ENCODE measurements around the gene MDK. TPM values are rescaled to one million over a fixed set of nuclear protein-coding genes. Genes with fewer than 3 reads are reported as not detected.

MDK gene
- total RNA-seq, 2 donors from 2014 or later, result 644 to 1,502 TPM

- H3K27ac Mint-ChIP-seq, result no peak overlapping the region
- Histone ChIP-seq H3K27ac (ENCODE audit: low read depth, low read length) (no peak overlapping the region), H3K4me3 (ENCODE audit: low read length) (no peak overlapping the region), H3K27me3 (ENCODE audit: control insufficient read depth, insufficient read depth, low read length, poor library complexity, severe bottlenecking) (no peaks in the 10 kb centered on the region), H3K9me3 (ENCODE audit: control insufficient read depth, low read length) (no peaks in the 10 kb centered on the region), H3K9ac (ENCODE audit: extremely low read depth, low read length, poor library complexity, severe bottlenecking) (no peak overlapping the region), H3K36me3 (ENCODE audit: control insufficient read depth, insufficient read depth, low read length) (peaks cover 20% of the 10 kb centered on the region), H3K4me1 (ENCODE audit: control insufficient read depth, insufficient read depth, low read length) (no peaks in the 10 kb centered on the region)
- no peak for TF ChIP-seq CTCF (conservative IDR thresholded peaks at IDR 0.05)
- no peaks in the 10 kb centered on the region for H3K9me3 Mint-ChIP-seq
- H3K4me1 Mint-ChIP-seq, result peaks cover 5% of the 10 kb centered on the region
- WGBS, 2 experiments (ENCODE audit: insufficient coverage in 1 of 2, insufficient read length in 1 of 2), result 93 to 97% methylated on average over 10 to 11 of the region's 11 CpGs
- no peaks in the 10 kb centered on the region for H3K27me3 Mint-ChIP-seq (ENCODE audit: insufficient read depth)
- H3K4me3 Mint-ChIP-seq, result no peak overlapping the region
- peaks cover 27% of the 10 kb centered on the region for H3K36me3 Mint-ChIP-seq (ENCODE audit: low read depth)
- no peak for DNase-seq
Observed at GRCh38 chr11:46377290-46377689, 4.2 kb upstream of the MDK start.

GRCh38 chr11:46377831-46378230, 3.6 kb upstream of the MDK start:
- Histone ChIP-seq H3K36me3 (ENCODE audit: control insufficient read depth, insufficient read depth, low read length) (peaks cover 21% of the 10 kb centered on the region), H3K9ac (ENCODE audit: extremely low read depth, low read length, poor library complexity, severe bottlenecking) (no peak overlapping the region), H3K27ac (ENCODE audit: low read depth, low read length) (no peak overlapping the region), H3K27me3 (ENCODE audit: control insufficient read depth, insufficient read depth, low read length, poor library complexity, severe bottlenecking) (no peaks in the 10 kb centered on the region), H3K4me3 (ENCODE audit: low read length) (no peak overlapping the region), H3K9me3 (ENCODE audit: control insufficient read depth, low read length) (no peaks in the 10 kb centered on the region), H3K4me1 (ENCODE audit: control insufficient read depth, insufficient read depth, low read length) (peaks cover under 1% of the 10 kb centered on the region)
- Mint-ChIP-seq H3K9me3 (no peaks in the 10 kb centered on the region), H3K36me3 (ENCODE audit: low read depth) (peaks cover 27% of the 10 kb centered on the region), H3K27me3 (ENCODE audit: insufficient read depth) (no peaks in the 10 kb centered on the region), H3K4me1 (peaks cover 5% of the 10 kb centered on the region), H3K4me3 (no peak overlapping the region), H3K27ac (no peak overlapping the region)
- 94 to 97% methylated on average over 4 to 5 of the region's 5 CpGs for whole genome bisulfite sequencing, 2 experiments (ENCODE audit: insufficient coverage in 1 of 2, insufficient read length in 1 of 2)
- no peak for DNase-seq
- no peak for TF ChIP-seq CTCF (conservative IDR thresholded peaks at IDR 0.05)

- no peak for TF ChIP-seq CTCF (conservative IDR thresholded peaks at IDR 0.05)
- Histone ChIP-seq H3K27me3 (ENCODE audit: control insufficient read depth, insufficient read depth, low read length, poor library complexity, severe bottlenecking) (no peaks in the 10 kb centered on the region), H3K9ac (ENCODE audit: extremely low read depth, low read length, poor library complexity, severe bottlenecking) (no peak overlapping the region), H3K36me3 (ENCODE audit: control insufficient read depth, insufficient read depth, low read length) (peaks cover 25% of the 10 kb centered on the region), H3K4me1 (ENCODE audit: control insufficient read depth, insufficient read depth, low read length) (peaks cover 3% of the 10 kb centered on the region), H3K9me3 (ENCODE audit: control insufficient read depth, low read length) (no peaks in the 10 kb centered on the region), H3K27ac (ENCODE audit: low read depth, low read length) (no peak overlapping the region), H3K4me3 (ENCODE audit: low read length) (no peak overlapping the region)
- no peak for DNase-seq
- peaks cover 29% of the 10 kb centered on the region for H3K36me3 Mint-ChIP-seq (ENCODE audit: low read depth)
- H3K27me3 Mint-ChIP-seq (ENCODE audit: insufficient read depth), result peaks cover 1% of the 10 kb centered on the region
- peaks cover 5% of the 10 kb centered on the region for H3K4me1 Mint-ChIP-seq
- 94 to 97% methylated on average over 9 to 10 of the region's 10 CpGs for WGBS, 2 experiments (ENCODE audit: insufficient coverage in 1 of 2, insufficient read length in 1 of 2)
- H3K4me3 Mint-ChIP-seq, result no peak overlapping the region
- no peaks in the 10 kb centered on the region for H3K9me3 Mint-ChIP-seq
- H3K27ac Mint-ChIP-seq, result no peak overlapping the region
Observed at GRCh38 chr11:46378296-46378695, 3.2 kb upstream of the MDK start.

All from endodermal cell (in vitro differentiated cells).